GM08714 (cell line): ENCODE data around the gene C12orf50.

Source experiments
- H3K4me3 ChIP-seq: fragments of 200-500 bp; sonication (Bioruptor generic); 2 replicates; pipeline ENCODE4 v1.5.1; 2014; ENCODE audit warnings: mild to moderate bottlenecking, low read length, inconsistent platforms
- ZNF274 ChIP-seq: IDR thresholded peaks from 2 replicates; pipeline ENCODE4 v1.6.1; 2012; ENCODE audit warnings: mild to moderate bottlenecking, low read depth, low read length

C12orf50 gene

GRCh38 chr12:87953256-87953860, 75.8 kb downstream of the C12orf50 start:
- TF ChIP-seq ZNF274 = no peak
- H3K4me3 ChIP-seq = no peak overlapping the region

GRCh38 chr12:87952850-87953249, 76.4 kb downstream of the C12orf50 start:
- H3K4me3 ChIP-seq = no peak overlapping the region
- TF ChIP-seq ZNF274 = no peak

DNA sequence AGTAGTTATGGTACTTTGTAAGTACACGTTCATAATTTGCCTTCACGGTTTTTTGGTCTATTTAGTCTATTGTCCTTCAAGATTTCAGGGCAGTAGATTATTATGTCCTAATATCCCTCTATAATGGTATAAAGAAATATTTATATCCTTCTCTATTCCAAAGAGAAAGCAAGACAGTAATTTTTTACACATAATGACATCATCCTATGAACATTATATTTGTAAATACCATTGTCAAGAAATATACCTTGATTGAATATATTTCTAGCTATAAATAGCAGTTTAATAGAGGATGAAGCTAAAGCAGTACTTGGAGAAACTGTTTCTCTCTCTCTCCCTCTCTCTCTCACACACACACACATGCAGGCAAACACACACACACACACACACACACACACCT, 77.0 kb downstream of the C12orf50 start:
- no peak for TF ChIP-seq ZNF274
- no peak overlapping the region for H3K4me3 ChIP-seq

DNA sequence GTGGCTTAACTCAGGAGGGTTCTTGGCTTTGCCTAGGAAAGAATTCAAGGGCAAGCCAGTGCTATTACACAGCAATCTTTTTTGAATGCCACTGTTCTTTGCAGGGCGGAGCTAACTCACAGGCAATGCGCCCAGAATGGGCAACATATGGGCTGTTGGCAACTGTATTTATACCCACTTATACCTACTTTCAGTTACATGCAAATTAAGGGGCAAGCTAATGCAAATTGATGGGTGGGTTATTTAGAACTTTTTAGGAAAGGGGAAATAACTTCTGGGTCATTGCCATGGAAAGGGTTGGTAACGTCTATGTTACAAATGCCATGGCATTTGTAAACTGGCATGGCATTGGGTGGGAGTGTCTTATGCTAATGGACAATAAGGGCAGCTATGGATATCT, 85.4 kb downstream of the C12orf50 start:
- TF ChIP-seq ZNF274 = no peak
- no peak overlapping the region for H3K4me3 ChIP-seq

- TF ChIP-seq ZNF274 = no peak
- H3K4me3 ChIP-seq = no peak overlapping the region
Measured at GRCh38 chr12:87943023-87943422, 86.2 kb downstream of the C12orf50 start.

DNA sequence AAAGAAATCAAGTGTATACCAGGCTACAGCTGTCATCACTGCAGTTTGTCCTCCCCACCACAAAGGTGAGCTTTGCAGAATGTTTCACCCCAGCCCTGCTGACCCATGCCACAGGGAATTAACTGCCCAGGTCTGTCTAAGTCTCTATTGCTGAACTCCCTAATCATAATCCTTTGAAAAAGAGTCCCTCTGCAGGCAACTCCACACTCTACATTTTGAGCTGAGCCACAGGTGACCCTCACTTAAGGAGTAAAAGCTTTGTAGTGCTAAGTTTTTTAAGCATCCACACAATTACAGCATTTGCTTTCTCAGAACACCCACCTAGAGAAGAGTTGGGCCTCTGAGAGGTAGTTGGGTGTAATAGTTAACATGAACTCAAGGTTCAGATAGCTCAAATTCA, 90.0 kb downstream of the C12orf50 start:
- TF ChIP-seq ZNF274 = no peak

GRCh38 chr12:87935216-87935615, 94.0 kb downstream of the C12orf50 start:
- TF ChIP-seq ZNF274 = no peak
- H3K4me3 ChIP-seq = no peak overlapping the region

More for the DNA sequence above, 90.0 kb downstream of the C12orf50 start:
- no peak overlapping the region for H3K4me3 ChIP-seq

- no peak overlapping the region for H3K4me3 ChIP-seq
Measured at GRCh38 chr12:87933991-87934390, 95.2 kb downstream of the C12orf50 start.

DNA sequence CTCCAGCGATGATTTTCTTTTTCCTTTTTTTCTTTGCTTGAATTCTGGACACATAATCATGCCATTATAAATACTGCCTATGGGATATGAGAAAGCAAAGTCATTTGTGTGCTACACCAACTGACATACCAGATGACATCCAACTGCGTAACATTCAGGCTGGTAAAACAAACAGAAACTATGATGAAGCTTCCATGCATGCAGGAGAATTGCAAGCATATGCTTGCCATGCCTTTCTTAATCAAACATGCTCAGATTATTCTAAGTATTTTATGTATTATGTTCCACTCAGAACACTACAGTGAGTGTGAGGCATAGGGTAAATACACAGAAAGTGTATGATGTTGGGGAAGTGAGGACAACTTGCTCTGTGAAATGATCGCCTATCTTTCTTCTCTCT, 97.4 kb downstream of the C12orf50 start:
- no peak for TF ChIP-seq ZNF274
- H3K4me3 ChIP-seq = no peak overlapping the region

More at GRCh38 chr12:87933991-87934390, 95.2 kb downstream of the C12orf50 start:
- TF ChIP-seq ZNF274 = no peak

DNA sequence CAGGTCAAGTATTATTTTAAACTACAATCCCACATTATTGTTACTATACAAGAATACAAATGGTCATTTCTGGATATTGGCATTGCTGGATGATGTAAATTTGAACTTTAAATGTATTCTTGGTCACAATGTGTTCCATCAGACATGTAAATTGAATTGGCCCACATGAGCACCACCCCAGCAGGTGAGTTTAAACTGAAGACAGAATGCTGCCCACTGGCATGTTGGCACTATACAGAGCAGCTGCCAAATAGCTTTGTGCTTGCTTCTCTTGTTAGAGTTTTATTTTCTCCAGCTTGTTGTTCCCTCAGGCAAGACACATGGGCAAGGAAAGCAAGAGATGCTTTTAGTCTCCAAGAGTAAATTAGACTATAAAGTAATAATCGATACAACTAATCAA, 98.6 kb downstream of the C12orf50 start:
- TF ChIP-seq ZNF274 = no peak
- H3K4me3 ChIP-seq = no peak overlapping the region
